GM12878 (cell line): Measurements from ENCODE around the gene OXCT1. TPM values are rescaled to one million over a fixed set of nuclear protein-coding genes. Genes with fewer than 3 reads are reported as not detected.

Experiments used
- ASH2L ChIP-seq: fragments of 300-600, 200-600 bp; sonication (generic); IDR thresholded peaks from 2 replicates; pipeline ENCODE4 v1.6.1; 2017; ENCODE audit warnings: low read depth, mild to moderate bottlenecking, borderline replicate concordance
- CBX3 ChIP-seq: fragments of 200-600 bp; sonication (generic); IDR thresholded peaks from 2 replicates; pipeline ENCODE4 v1.6.1; 2016; ENCODE audit warnings: low read depth, borderline replicate concordance
- CREM ChIP-seq: IDR thresholded peaks from 2 replicates; pipeline ENCODE4 v1.6.1; 2014; ENCODE audit warnings: antibody characterized with exemption, low read depth
- ESRRA ChIP-seq: IDR thresholded peaks from 2 replicates; pipeline ENCODE4 v1.6.1; 2012; ENCODE audit warnings: mild to moderate bottlenecking, low read length, improper control_type of control experiment
- FOXM1 ChIP-seq: IDR thresholded peaks from 2 replicates; pipeline ENCODE4 v1.6.1; 2012; ENCODE audit warnings: low read depth, mild to moderate bottlenecking, inconsistent platforms, low read length, moderate library complexity
- IKZF1 ChIP-seq: fragments of 450-650 bp; conservative IDR thresholded peaks from 2 replicates; pipeline ENCODE4 v1.6.1; 2017; ENCODE audit warnings: antibody characterized with exemption, mild to moderate bottlenecking
- RAD21 ChIP-seq: IDR thresholded peaks from 2 replicates; pipeline ENCODE4 v1.6.1; 2011; ENCODE audit warnings: mild to moderate bottlenecking, low read depth, low read length, moderate library complexity; ENCODE audit not compliant: insufficient read depth
- RCOR1 ChIP-seq: conservative IDR thresholded peaks from 2 replicates; pipeline ENCODE4 v1.6.1; 2012; ENCODE audit warnings: low read depth, low read length, improper control_type of control experiment
- SUZ12 ChIP-seq: fragments of 200-600 bp; sonication (generic); IDR thresholded peaks from one replicate; pipeline ENCODE4 v1.6.1; 2018; ENCODE audit warnings: antibody characterized with exemption, mild to moderate bottlenecking; ENCODE audit not compliant: unreplicated experiment
- ZNF217 ChIP-seq: fragments of 450-650 bp; IDR thresholded peaks from 2 replicates; pipeline ENCODE4 v1.6.1; 2017; ENCODE audit warnings: antibody characterized with exemption, mild to moderate bottlenecking
- ZNF622 ChIP-seq: fragments of 450-650 bp; IDR thresholded peaks from 2 replicates; pipeline ENCODE4 v1.6.1; 2017; ENCODE audit warnings: mild to moderate bottlenecking, inconsistent platforms
- polyA plus RNA-seq, 11 experiments: library from polyadenylated mRNA; depleted of rRNA in 4 of 11; unstranded in 6 of 11; stranded (reverse) in 5 of 11; fragments of >200 nt; fragmentation: Nextera tagmentation in 4 of 11; fragmentation: Illumina TruSeq in 1 of 11; extraction: Ambion mirVana in 4 of 11; extraction: Trizol in 1 of 11; gene quantifications; 1 replicate in 1 of 11; 2 replicates in 10 of 11; pipeline versions ENCODE4 v1.2.1 to v1.2.3, GENCODE V29; 2011 to 2016; ENCODE audit warnings: inconsistent platforms in 2 of 11, missing spikeins in 2 of 11, low read depth in 1 of 11
- total RNA-seq, 4 experiments: library from RNA; depleted of rRNA in 3 of 4; stranded (reverse); fragments of >200 nt in 3 of 4; fragmentation: Illumina TruSeq in 1 of 4; extraction: Trizol in 1 of 4; gene quantifications; 2 replicates each; pipeline versions ENCODE4 v1.2.1 to v1.2.3, GENCODE V29; 2013 to 2021
- TF ChIP-seq, protein P1 (sequence below): fragments of 450-650 bp; IDR thresholded peaks from 2 replicates; pipeline ENCODE4 v1.6.1; 2016; ENCODE audit warnings: mild to moderate bottlenecking, moderate library complexity, borderline replicate concordance
- TF ChIP-seq, protein P2 (sequence below), 3 experiments: IDR thresholded peaks in 2 of 3; conservative IDR thresholded peaks in 1 of 3; 2 replicates each; pipeline ENCODE4 v1.5.1; 2011; ENCODE audit warnings: low read depth in 3 of 3, low read length in 3 of 3, mild to moderate bottlenecking in 3 of 3, control low read depth in 2 of 3, moderate library complexity in 2 of 3, inconsistent platforms in 1 of 3, mixed read lengths in 1 of 3; ENCODE audit not compliant: control insufficient read depth in 2 of 3, insufficient read depth in 1 of 3; ENCODE audit errors: extremely low read depth in 1 of 3
- TF ChIP-seq, protein P3 (sequence below): fragments of 450-650 bp; IDR thresholded peaks from 2 replicates; pipeline ENCODE4 v1.6.1; 2017; ENCODE audit warnings: low read depth, mild to moderate bottlenecking, moderate library complexity
- TF ChIP-seq, protein P4 (sequence below): fragments of 450-650 bp; IDR thresholded peaks from 2 replicates; pipeline ENCODE4 v1.6.1; 2018; ENCODE audit warnings: borderline replicate concordance, mild to moderate bottlenecking; ENCODE audit not compliant: partially characterized antibody
- TF ChIP-seq, protein P5 (sequence below): fragments of 450-650 bp; IDR thresholded peaks from 2 replicates; pipeline ENCODE4 v1.6.1; 2017; ENCODE audit warnings: antibody characterized with exemption, mild to moderate bottlenecking, moderate library complexity

The OXCT1 gene
- total and polyA plus RNA-seq, 10 of the 15 experiments (the other 5 are each of a cell fraction or from before 2014, with no cell fraction given): 46.9 to 103 (median 70.5) TPM

GRCh38 chr5:41842777-41843176 is 27.4 kb downstream of the OXCT1 start (continued):
- TF ChIP-seq, protein P1, sequence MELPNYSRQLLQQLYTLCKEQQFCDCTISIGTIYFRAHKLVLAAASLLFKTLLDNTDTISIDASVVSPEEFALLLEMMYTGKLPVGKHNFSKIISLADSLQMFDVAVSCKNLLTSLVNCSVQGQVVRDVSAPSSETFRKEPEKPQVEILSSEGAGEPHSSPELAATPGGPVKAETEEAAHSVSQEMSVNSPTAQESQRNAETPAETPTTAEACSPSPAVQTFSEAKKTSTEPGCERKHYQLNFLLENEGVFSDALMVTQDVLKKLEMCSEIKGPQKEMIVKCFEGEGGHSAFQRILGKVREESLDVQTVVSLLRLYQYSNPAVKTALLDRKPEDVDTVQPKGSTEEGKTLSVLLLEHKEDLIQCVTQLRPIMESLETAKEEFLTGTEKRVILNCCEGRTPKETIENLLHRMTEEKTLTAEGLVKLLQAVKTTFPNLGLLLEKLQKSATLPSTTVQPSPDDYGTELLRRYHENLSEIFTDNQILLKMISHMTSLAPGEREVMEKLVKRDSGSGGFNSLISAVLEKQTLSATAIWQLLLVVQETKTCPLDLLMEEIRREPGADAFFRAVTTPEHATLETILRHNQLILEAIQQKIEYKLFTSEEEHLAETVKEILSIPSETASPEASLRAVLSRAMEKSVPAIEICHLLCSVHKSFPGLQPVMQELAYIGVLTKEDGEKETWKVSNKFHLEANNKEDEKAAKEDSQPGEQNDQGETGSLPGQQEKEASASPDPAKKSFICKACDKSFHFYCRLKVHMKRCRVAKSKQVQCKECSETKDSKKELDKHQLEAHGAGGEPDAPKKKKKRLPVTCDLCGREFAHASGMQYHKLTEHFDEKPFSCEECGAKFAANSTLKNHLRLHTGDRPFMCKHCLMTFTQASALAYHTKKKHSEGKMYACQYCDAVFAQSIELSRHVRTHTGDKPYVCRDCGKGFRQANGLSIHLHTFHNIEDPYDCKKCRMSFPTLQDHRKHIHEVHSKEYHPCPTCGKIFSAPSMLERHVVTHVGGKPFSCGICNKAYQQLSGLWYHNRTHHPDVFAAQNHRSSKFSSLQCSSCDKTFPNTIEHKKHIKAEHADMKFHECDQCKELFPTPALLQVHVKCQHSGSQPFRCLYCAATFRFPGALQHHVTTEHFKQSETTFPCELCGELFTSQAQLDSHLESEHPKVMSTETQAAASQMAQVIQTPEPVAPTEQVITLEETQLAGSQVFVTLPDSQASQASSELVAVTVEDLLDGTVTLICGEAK: no peak
- TF ChIP-seq, protein P2, sequence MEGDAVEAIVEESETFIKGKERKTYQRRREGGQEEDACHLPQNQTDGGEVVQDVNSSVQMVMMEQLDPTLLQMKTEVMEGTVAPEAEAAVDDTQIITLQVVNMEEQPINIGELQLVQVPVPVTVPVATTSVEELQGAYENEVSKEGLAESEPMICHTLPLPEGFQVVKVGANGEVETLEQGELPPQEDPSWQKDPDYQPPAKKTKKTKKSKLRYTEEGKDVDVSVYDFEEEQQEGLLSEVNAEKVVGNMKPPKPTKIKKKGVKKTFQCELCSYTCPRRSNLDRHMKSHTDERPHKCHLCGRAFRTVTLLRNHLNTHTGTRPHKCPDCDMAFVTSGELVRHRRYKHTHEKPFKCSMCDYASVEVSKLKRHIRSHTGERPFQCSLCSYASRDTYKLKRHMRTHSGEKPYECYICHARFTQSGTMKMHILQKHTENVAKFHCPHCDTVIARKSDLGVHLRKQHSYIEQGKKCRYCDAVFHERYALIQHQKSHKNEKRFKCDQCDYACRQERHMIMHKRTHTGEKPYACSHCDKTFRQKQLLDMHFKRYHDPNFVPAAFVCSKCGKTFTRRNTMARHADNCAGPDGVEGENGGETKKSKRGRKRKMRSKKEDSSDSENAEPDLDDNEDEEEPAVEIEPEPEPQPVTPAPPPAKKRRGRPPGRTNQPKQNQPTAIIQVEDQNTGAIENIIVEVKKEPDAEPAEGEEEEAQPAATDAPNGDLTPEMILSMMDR (IDR thresholded peaks at IDR 0.05 in 2 of 3, conservative IDR thresholded peaks at IDR 0.05 in 1 of 3; ENCODE audit: control insufficient read depth in 2 of 3, extremely low read depth in 1 of 3, insufficient read depth in 1 of 3, low read depth in 3 of 3, low read length in 3 of 3): no peak
- peak; percentile 55; the same call in 1 of the 2 replicates for TF ChIP-seq IKZF1
- 0 out of 2 replicates have a peak, but pooled peaks have one; percentile 29 for TF ChIP-seq RCOR1
- TF ChIP-seq, protein P3, sequence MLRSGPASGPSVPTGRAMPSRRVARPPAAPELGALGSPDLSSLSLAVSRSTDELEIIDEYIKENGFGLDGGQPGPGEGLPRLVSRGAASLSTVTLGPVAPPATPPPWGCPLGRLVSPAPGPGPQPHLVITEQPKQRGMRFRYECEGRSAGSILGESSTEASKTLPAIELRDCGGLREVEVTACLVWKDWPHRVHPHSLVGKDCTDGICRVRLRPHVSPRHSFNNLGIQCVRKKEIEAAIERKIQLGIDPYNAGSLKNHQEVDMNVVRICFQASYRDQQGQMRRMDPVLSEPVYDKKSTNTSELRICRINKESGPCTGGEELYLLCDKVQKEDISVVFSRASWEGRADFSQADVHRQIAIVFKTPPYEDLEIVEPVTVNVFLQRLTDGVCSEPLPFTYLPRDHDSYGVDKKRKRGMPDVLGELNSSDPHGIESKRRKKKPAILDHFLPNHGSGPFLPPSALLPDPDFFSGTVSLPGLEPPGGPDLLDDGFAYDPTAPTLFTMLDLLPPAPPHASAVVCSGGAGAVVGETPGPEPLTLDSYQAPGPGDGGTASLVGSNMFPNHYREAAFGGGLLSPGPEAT: no peak
- no peak for TF ChIP-seq ZNF622
- TF ChIP-seq ZNF217: no peak; the same call in 1 of the 2 replicates
- TF ChIP-seq CBX3: no peak
- TF ChIP-seq RAD21: no peak
- no peak for TF ChIP-seq ASH2L
- 0 out of 2 replicates have a peak, but pooled peaks have one; percentile 10 for TF ChIP-seq CREM
- TF ChIP-seq SUZ12: no peak
- no peak; the same call in 1 of the 2 replicates for TF ChIP-seq FOXM1
- TF ChIP-seq, protein P4, sequence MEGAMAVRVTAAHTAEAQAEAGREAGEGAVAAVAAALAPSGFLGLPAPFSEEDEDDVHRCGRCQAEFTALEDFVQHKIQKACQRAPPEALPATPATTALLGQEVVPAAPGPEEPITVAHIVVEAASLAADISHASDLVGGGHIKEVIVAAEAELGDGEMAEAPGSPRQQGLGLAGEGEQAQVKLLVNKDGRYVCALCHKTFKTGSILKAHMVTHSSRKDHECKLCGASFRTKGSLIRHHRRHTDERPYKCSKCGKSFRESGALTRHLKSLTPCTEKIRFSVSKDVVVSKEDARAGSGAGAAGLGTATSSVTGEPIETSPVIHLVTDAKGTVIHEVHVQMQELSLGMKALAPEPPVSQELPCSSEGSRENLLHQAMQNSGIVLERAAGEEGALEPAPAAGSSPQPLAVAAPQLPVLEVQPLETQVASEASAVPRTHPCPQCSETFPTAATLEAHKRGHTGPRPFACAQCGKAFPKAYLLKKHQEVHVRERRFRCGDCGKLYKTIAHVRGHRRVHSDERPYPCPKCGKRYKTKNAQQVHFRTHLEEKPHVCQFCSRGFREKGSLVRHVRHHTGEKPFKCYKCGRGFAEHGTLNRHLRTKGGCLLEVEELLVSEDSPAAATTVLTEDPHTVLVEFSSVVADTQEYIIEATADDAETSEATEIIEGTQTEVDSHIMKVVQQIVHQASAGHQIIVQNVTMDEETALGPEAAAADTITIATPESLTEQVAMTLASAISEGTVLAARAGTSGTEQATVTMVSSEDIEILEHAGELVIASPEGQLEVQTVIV: no peak
- TF ChIP-seq ESRRA: no peak
- TF ChIP-seq, protein P5, sequence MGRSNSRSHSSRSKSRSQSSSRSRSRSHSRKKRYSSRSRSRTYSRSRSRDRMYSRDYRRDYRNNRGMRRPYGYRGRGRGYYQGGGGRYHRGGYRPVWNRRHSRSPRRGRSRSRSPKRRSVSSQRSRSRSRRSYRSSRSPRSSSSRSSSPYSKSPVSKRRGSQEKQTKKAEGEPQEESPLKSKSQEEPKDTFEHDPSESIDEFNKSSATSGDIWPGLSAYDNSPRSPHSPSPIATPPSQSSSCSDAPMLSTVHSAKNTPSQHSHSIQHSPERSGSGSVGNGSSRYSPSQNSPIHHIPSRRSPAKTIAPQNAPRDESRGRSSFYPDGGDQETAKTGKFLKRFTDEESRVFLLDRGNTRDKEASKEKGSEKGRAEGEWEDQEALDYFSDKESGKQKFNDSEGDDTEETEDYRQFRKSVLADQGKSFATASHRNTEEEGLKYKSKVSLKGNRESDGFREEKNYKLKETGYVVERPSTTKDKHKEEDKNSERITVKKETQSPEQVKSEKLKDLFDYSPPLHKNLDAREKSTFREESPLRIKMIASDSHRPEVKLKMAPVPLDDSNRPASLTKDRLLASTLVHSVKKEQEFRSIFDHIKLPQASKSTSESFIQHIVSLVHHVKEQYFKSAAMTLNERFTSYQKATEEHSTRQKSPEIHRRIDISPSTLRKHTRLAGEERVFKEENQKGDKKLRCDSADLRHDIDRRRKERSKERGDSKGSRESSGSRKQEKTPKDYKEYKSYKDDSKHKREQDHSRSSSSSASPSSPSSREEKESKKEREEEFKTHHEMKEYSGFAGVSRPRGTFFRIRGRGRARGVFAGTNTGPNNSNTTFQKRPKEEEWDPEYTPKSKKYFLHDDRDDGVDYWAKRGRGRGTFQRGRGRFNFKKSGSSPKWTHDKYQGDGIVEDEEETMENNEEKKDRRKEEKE: no peak
